Epithelial cell of proximal tubule (primary cell): ENCODE data around the gene UBE2G1. TPM values are rescaled to one million over a fixed set of nuclear protein-coding genes. Genes with fewer than 3 reads are reported as not detected.

Source experiments
- DNase-seq: peaks from one replicate; pipeline ENCODE4 v3.0.0-alpha.2; 2011; ENCODE audit warnings: low read depth
- H3K4me3 ChIP-seq: 2 replicates; pipeline ENCODE4 v1.5.1; 2011; ENCODE audit warnings: low read depth, mild to moderate bottlenecking, low read length
- CTCF ChIP-seq: conservative IDR thresholded peaks from 2 replicates; pipeline ENCODE4 v1.5.1; 2012; ENCODE audit warnings: low read depth, mild to moderate bottlenecking, low read length
- total RNA-seq: library from RNA; depleted of rRNA; stranded (reverse); fragments of >200 nt; gene quantifications from 2 replicates; pipeline ENCODE4 v1.2.3, GENCODE V29; 2015

The UBE2G1 gene
- total RNA-seq, 1 donor from 2014 or later, result 65.4 TPM

GRCh38 chr17:4305224-4305623 lies 61.3 kb downstream of the UBE2G1 start:
- H3K4me3 ChIP-seq, result no peak overlapping the region
- TF ChIP-seq CTCF, result no peak
- no peak for DNase-seq

GRCh38 chr17:4304417-4305027 lies 62.0 kb downstream of the UBE2G1 start:
- H3K4me3 ChIP-seq, result no peak overlapping the region
- peak; percentile 83 for TF ChIP-seq CTCF
- no peak for DNase-seq

GRCh38 chr17:4301066-4301465 lies 65.4 kb downstream of the UBE2G1 start:
- no peak overlapping the region for H3K4me3 ChIP-seq
- no peak for TF ChIP-seq CTCF
- DNase-seq, result no peak

- TF ChIP-seq CTCF, result no peak
Observed at GRCh38 chr17:4297351-4297750, 69.1 kb downstream of the UBE2G1 start.

GRCh38 chr17:4295686-4296085 lies 70.8 kb downstream of the UBE2G1 start:
- DNase-seq, result no peak
- no peak overlapping the region for H3K4me3 ChIP-seq
- TF ChIP-seq CTCF, result no peak

More at GRCh38 chr17:4297351-4297750, 69.1 kb downstream of the UBE2G1 start:
- no peak for DNase-seq
- no peak overlapping the region for H3K4me3 ChIP-seq

- DNase-seq, result no peak
- TF ChIP-seq CTCF, result no peak
Observed at GRCh38 chr17:4293572-4293971, 72.9 kb downstream of the UBE2G1 start.

GRCh38 chr17:4287710-4288109 lies 78.8 kb downstream of the UBE2G1 start:
- DNase-seq, result no peak
- no peak for TF ChIP-seq CTCF
- no peak overlapping the region for H3K4me3 ChIP-seq

More at GRCh38 chr17:4293572-4293971, 72.9 kb downstream of the UBE2G1 start:
- H3K4me3 ChIP-seq, result no peak overlapping the region
